GM21737 (cell line): ENCODE data around the gene GAGE10.

Experiments
- ATAC-seq: cut with Tn5 transposase; IDR thresholded peaks from one replicate; pipeline ENCODE4 v1.9.1; 2021; ENCODE audit warnings: mild to moderate bottlenecking, moderate library complexity; ENCODE audit not compliant: unreplicated experiment

The GAGE10 gene

GRCh38 chrX:49303346-49303745 lies at the start of gene GAGE10:
TSS of gene GAGE10 (plus strand) at chrX:49303646. CDS start at chrX:49304860, 1,214 bp downstream.
- no peak for ATAC-seq

GRCh38 chrX:49254639-49255038 lies 48.8 kb upstream of the GAGE10 start:
- no peak for ATAC-seq

- ATAC-seq: no peak
These were observed 47.0 kb upstream of the GAGE10 start for GRCh38 chrX:49256268-49256995.

GRCh38 chrX:49257074-49257790 lies 46.2 kb upstream of the GAGE10 start:
- ATAC-seq: no peak

GRCh38 chrX:49257846-49258748 lies 45.3 kb upstream of the GAGE10 start:
- no peak for ATAC-seq

GRCh38 chrX:49258749-49259124 lies 44.7 kb upstream of the GAGE10 start:
- ATAC-seq: no peak

GRCh38 chrX:49260221-49260985 lies 43.0 kb upstream of the GAGE10 start:
- ATAC-seq: no peak

GRCh38 chrX:49262603-49263002 lies 40.8 kb upstream of the GAGE10 start:
- ATAC-seq: no peak

- no peak for ATAC-seq
These were observed 39.8 kb upstream of the GAGE10 start for GRCh38 chrX:49263631-49264030.

- no peak for ATAC-seq
These were observed 39.0 kb upstream of the GAGE10 start, which contains the start of gene FOXP3 for GRCh38 chrX:49264460-49264859. TSS of gene FOXP3 (minus strand) at chrX:49264710. CDS start at chrX:49258505, 6,205 bp downstream.

- no peak for ATAC-seq
These were observed 36.7 kb upstream of the GAGE10 start for GRCh38 chrX:49266523-49267445.

GRCh38 chrX:49268702-49269009 lies 34.8 kb upstream of the GAGE10 start:
- no peak for ATAC-seq

GRCh38 chrX:49269010-49269766 lies 34.3 kb upstream of the GAGE10 start:
- ATAC-seq: peak; percentile 83

GRCh38 chrX:49269767-49270248 lies 33.6 kb upstream of the GAGE10 start, which contains the start of gene PPP1R3F:
TSS of gene PPP1R3F (plus strand) at chrX:49269793. CDS start at chrX:49269870, 77 bp downstream.
- ATAC-seq: peak; percentile 14

- ATAC-seq: no peak
These were observed 33.1 kb upstream of the GAGE10 start for GRCh38 chrX:49270249-49270921.

- no peak for ATAC-seq
These were observed 32.1 kb upstream of the GAGE10 start for GRCh38 chrX:49271341-49271740.

GRCh38 chrX:49272421-49272820 lies 31.0 kb upstream of the GAGE10 start:
- ATAC-seq: no peak

GRCh38 chrX:49273181-49273727 lies 30.2 kb upstream of the GAGE10 start:
- ATAC-seq: no peak
